Measurements from ENCODE around the gene AXIN2. TPM values are rescaled to one million over a fixed set of nuclear protein-coding genes. Genes with fewer than 3 reads are reported as not detected.

Gene AXIN2
- total RNA-seq, 1 donor from 2014 or later: 115 TPM

DNA sequence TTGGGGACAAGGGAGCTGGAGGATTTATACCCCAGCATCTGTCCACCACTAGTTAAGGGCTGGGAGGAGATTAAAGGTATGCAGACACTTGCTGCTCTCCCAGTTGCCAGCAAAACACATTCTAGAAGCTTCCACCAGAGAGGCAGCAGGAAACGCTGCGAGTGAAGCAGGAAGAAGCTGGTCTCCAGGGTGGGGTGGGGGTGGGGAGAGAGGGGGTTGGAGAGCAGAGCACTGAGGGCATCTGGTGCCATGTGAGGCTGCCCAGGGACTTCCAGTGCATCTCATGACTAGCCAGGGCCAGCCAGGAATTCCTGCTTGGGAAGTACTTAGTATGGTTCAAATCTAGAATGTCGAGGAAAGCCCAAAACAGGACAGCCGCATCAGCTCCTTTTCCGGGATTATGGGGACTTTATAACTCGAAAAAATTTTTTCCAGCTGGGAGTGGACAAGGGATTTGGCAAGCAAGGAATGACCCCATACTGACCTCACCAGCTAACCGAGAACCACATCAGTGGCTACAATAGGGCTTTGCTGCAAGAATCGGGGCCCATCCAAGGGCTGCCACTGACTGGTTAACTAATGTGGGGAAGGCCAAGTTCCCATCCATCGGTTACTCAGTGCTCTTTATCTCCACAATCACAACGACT is 26.2 kb upstream of the AXIN2 start:
- Mint-ChIP-seq H3K27ac (peak overlapping the region; percentile 62), H3K9me3 (no peaks in the 10 kb centered on the region), H3K36me3 (no peaks in the 10 kb centered on the region), H3K4me3 (no peak overlapping the region), H3K27me3 (no peaks in the 10 kb centered on the region), H3K4me1 (ENCODE audit: unreplicated experiment) (peaks cover 23% of the 10 kb centered on the region)
- TF ChIP-seq, protein P1, sequence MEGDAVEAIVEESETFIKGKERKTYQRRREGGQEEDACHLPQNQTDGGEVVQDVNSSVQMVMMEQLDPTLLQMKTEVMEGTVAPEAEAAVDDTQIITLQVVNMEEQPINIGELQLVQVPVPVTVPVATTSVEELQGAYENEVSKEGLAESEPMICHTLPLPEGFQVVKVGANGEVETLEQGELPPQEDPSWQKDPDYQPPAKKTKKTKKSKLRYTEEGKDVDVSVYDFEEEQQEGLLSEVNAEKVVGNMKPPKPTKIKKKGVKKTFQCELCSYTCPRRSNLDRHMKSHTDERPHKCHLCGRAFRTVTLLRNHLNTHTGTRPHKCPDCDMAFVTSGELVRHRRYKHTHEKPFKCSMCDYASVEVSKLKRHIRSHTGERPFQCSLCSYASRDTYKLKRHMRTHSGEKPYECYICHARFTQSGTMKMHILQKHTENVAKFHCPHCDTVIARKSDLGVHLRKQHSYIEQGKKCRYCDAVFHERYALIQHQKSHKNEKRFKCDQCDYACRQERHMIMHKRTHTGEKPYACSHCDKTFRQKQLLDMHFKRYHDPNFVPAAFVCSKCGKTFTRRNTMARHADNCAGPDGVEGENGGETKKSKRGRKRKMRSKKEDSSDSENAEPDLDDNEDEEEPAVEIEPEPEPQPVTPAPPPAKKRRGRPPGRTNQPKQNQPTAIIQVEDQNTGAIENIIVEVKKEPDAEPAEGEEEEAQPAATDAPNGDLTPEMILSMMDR (conservative IDR thresholded peaks at IDR 0.05): no peak
- DNase-seq (ENCODE audit: extremely low spot score, unreplicated experiment): no peak

DNA sequence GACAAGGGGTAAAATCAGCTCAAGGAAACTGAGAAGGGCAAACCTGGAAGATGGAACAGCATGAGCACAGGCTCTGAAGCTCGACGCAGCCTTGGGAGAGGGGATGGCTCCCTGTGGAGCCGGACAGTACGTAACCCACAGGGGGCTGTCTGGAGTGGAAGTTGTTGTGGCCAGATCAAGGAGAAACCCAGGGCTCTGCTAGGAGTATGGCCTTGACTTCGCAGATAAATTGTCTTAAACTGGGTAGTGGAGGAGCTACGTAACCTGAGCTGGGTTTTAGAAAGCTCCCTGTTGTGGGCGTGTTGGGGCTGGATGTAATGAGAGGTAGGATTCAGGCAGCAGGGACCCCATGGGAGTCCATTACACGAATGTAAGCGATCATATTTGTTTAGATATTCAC is 25.5 kb upstream of the AXIN2 start:
- Mint-ChIP-seq H3K4me1 (ENCODE audit: unreplicated experiment) (peaks cover 23% of the 10 kb centered on the region), H3K27me3 (no peaks in the 10 kb centered on the region), H3K36me3 (no peaks in the 10 kb centered on the region), H3K9me3 (no peaks in the 10 kb centered on the region), H3K27ac (no peak overlapping the region), H3K4me3 (peak overlapping the region; percentile 37)
- no peak for DNase-seq (ENCODE audit: extremely low spot score, unreplicated experiment)
- TF ChIP-seq, protein P1 (conservative IDR thresholded peaks at IDR 0.05): no peak

DNA sequence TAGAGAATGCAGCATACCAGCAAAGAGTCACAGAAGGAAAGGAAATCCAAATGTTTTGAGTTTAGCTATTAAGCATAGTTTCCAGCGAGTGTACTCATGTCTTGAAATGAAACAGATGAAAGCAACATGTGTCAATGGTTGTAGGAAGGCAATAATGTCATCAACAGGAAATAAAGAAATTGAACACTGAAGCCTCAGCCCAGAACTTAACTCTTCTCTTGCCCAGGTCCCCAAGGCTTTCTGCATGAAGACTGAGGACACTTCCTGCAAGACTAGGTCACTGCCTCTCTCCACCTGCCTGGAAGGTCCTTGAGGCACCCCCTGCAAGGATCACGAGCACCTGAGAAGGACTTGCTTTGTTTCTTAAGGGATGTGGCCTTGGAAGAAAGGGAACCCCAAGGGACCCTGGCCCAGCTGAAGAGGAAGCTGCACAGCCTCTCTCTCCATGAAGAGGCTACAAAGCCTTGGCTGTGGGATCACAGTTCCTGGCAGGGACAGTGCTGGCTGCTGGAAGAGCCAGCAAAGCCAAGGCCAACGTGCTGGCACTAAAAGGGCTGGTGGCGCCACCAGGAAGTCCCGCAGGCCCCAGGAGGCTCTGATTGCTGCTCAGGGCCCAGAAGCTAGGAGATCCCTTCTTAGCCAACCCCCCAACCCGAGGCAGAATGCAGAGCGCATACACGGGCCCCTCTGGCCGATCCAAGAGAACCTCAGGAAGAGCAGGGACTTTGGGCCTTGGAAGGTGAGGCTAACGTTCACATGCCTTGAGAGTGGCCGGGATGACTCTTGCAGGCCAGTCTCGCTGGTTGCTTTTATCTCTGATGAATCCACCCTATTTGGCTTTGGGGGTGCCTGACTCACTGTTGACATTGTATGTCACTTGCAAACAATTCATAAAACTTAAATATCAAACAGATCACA is 23.4 kb upstream of the AXIN2 start:
- Mint-ChIP-seq H3K4me3 (no peak overlapping the region), H3K4me1 (ENCODE audit: unreplicated experiment) (peaks cover 23% of the 10 kb centered on the region), H3K27me3 (no peaks in the 10 kb centered on the region), H3K27ac (no peak overlapping the region), H3K36me3 (no peaks in the 10 kb centered on the region), H3K9me3 (no peaks in the 10 kb centered on the region)
- TF ChIP-seq, protein P1 (conservative IDR thresholded peaks at IDR 0.05): no peak
- DNase-seq (ENCODE audit: extremely low spot score, unreplicated experiment): no peak

- no peaks in the 10 kb centered on the region for H3K36me3 Mint-ChIP-seq
- H3K27me3 Mint-ChIP-seq: no peaks in the 10 kb centered on the region
- peaks cover 23% of the 10 kb centered on the region for H3K4me1 Mint-ChIP-seq (ENCODE audit: unreplicated experiment)
- DNase-seq (ENCODE audit: extremely low spot score, unreplicated experiment): no peak
- H3K27ac Mint-ChIP-seq: no peak overlapping the region
- no peak overlapping the region for H3K4me3 Mint-ChIP-seq
- TF ChIP-seq, protein P1 (conservative IDR thresholded peaks at IDR 0.05): no peak
- no peaks in the 10 kb centered on the region for H3K9me3 Mint-ChIP-seq
Measured at GRCh38 chr17:65583921-65584603, 22.6 kb upstream of the AXIN2 start.

GRCh38 chr17:65576939-65577338 is 15.5 kb upstream of the AXIN2 start:
- Mint-ChIP-seq H3K36me3 (no peaks in the 10 kb centered on the region), H3K4me1 (ENCODE audit: unreplicated experiment) (peaks cover 10% of the 10 kb centered on the region), H3K9me3 (no peaks in the 10 kb centered on the region), H3K27ac (no peak overlapping the region), H3K27me3 (no peaks in the 10 kb centered on the region), H3K4me3 (no peak overlapping the region)
- DNase-seq (ENCODE audit: extremely low spot score, unreplicated experiment): no peak
- TF ChIP-seq, protein P1 (conservative IDR thresholded peaks at IDR 0.05): no peak

All from type B pancreatic cell (in vitro differentiated cells).